HUES6 (cell line): ENCODE data around the gene SLF2.

Source experiments
- H3K27ac ChIP-seq: 2 replicates; pipeline ENCODE4 v1.7.0; 2013; ENCODE audit warnings: low read depth, mild to moderate bottlenecking, low read length, inconsistent platforms
- H3K27me3 ChIP-seq: 2 replicates; pipeline ENCODE4 v1.6.1; 2013; ENCODE audit warnings: low read length; ENCODE audit not compliant: control insufficient read depth, insufficient read depth
- H3K36me3 ChIP-seq: 2 replicates; pipeline ENCODE4 v1.6.1; 2013; ENCODE audit warnings: low read length; ENCODE audit not compliant: control insufficient read depth, insufficient read depth
- H3K4me1 ChIP-seq: 2 replicates; pipeline ENCODE4 v1.6.1; 2013; ENCODE audit warnings: low read length; ENCODE audit not compliant: control insufficient read depth, insufficient read depth
- H3K4me3 ChIP-seq: 2 replicates; pipeline ENCODE4 v1.5.1; 2013; ENCODE audit warnings: low read depth, low read length
- H3K9ac ChIP-seq: one replicate; pipeline ENCODE4 v1.6.1; 2013; ENCODE audit warnings: mild to moderate bottlenecking, low read length
- H3K9me3 ChIP-seq: 2 replicates; pipeline ENCODE4 v1.6.1; 2013; ENCODE audit warnings: low read depth, low read length; ENCODE audit not compliant: control insufficient read depth, insufficient read depth

The SLF2 gene

DNA sequence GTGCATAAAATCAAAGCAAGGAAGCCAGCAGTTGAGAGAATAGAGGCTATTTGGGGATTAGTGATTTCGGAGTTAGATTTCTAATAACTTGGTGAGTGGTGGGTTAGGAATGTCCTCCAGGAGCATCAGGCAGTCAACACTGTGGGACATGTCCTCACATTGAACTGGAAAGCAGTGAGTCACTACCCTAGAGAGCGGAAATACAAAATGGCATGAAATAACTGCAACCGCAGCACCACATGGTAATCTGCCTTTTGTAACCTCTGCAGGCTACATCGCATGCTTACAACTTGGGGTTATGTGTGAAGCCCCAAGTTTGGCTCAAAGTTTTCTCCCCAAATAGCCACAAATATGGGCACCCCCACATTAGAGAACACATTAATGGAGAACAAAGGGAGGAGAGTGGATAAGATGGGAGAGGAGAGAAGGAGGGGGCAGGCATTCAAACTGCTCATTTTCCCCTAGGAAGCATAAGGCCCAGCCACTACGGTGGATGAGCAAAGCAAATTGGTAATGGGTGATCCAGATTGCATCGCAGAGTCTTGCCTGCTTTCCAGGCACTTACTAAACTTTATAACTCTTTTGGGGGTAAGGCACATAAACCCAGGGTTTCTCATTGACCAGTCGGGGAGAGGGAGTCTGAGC is 22.0 kb upstream of the SLF2 start:
- Histone ChIP-seq H3K36me3 (no peaks in the 10 kb centered on the region), H3K9me3 (no peaks in the 10 kb centered on the region), H3K9ac (no peak overlapping the region), H3K27ac (no peak overlapping the region), H3K4me1 (peaks cover 15% of the 10 kb centered on the region), H3K4me3 (no peak overlapping the region), H3K27me3 (no peaks in the 10 kb centered on the region)

DNA sequence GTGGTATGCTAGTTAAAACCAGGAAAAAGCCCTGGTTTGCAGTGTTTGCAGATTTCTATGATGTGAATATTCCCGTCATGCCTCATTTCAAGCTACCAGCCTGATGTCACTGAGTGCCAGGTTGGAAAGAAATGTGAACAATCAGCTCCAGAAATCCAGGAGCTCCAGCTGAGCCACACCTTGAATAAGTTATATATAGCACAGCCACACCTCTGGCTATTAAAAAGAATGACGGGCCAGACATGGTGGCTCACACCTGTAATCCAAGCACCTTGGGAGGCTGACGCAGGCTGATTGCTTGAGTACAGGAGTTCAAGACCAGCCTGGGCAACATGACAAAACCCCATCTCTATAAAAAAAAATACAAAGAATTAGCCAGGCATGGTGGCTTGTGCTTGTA is 18.7 kb upstream of the SLF2 start:
- no peaks in the 10 kb centered on the region for H3K36me3 ChIP-seq
- no peaks in the 10 kb centered on the region for H3K27me3 ChIP-seq
- H3K9ac ChIP-seq = no peak overlapping the region
- H3K4me3 ChIP-seq = no peak overlapping the region
- H3K4me1 ChIP-seq = peaks cover 15% of the 10 kb centered on the region
- no peaks in the 10 kb centered on the region for H3K9me3 ChIP-seq
- no peak overlapping the region for H3K27ac ChIP-seq

GRCh38 chr10:100894589-100895294 is 18.0 kb upstream of the SLF2 start:
- Histone ChIP-seq H3K36me3 (no peaks in the 10 kb centered on the region), H3K4me3 (no peak overlapping the region), H3K4me1 (peaks cover 14% of the 10 kb centered on the region), H3K9me3 (no peaks in the 10 kb centered on the region), H3K27me3 (no peaks in the 10 kb centered on the region), H3K9ac (no peak overlapping the region), H3K27ac (no peak overlapping the region)

- no peaks in the 10 kb centered on the region for H3K36me3 ChIP-seq
- H3K27me3 ChIP-seq = no peaks in the 10 kb centered on the region
- no peaks in the 10 kb centered on the region for H3K9me3 ChIP-seq
- H3K9ac ChIP-seq = no peak overlapping the region
- no peak overlapping the region for H3K4me3 ChIP-seq
- H3K4me1 ChIP-seq = peaks cover 8% of the 10 kb centered on the region
- no peak overlapping the region for H3K27ac ChIP-seq
Observed at GRCh38 chr10:100895346-100895745, 17.4 kb upstream of the SLF2 start.

DNA sequence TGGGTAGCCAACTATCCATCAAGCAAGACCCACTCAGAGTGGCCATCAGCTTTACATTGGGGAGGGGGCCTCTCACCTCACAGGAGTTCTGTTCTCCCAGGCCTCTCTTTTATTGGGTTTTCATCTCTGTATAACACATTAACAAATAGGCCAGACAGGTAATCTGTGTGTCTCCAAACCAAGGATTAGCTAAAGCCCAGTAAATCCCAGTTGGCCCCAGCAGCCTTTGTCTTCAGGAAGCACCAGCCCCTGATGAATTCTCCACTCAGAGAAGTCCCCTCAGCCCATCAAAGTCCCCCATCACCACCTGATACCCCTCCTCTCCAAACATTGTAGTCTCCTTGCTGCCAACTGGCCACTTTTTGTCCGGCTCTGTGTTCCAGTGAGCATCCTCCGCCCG is 16.9 kb upstream of the SLF2 start:
- no peaks in the 10 kb centered on the region for H3K9me3 ChIP-seq
- peaks cover 2% of the 10 kb centered on the region for H3K4me1 ChIP-seq
- no peak overlapping the region for H3K9ac ChIP-seq
- H3K27me3 ChIP-seq = no peaks in the 10 kb centered on the region
- no peak overlapping the region for H3K4me3 ChIP-seq
- no peak overlapping the region for H3K27ac ChIP-seq
- H3K36me3 ChIP-seq = no peaks in the 10 kb centered on the region

- no peaks in the 10 kb centered on the region for H3K9me3 ChIP-seq
- no peaks in the 10 kb centered on the region for H3K27me3 ChIP-seq
- H3K27ac ChIP-seq = no peak overlapping the region
- no peaks in the 10 kb centered on the region for H3K36me3 ChIP-seq
- no peak overlapping the region for H3K4me3 ChIP-seq
- H3K4me1 ChIP-seq = no peaks in the 10 kb centered on the region
- no peak overlapping the region for H3K9ac ChIP-seq
Observed at GRCh38 chr10:100896876-100897461, 15.8 kb upstream of the SLF2 start.

GRCh38 chr10:100897976-100898375 is 14.8 kb upstream of the SLF2 start:
- no peaks in the 10 kb centered on the region for H3K36me3 ChIP-seq
- H3K27me3 ChIP-seq = no peaks in the 10 kb centered on the region
- no peak overlapping the region for H3K4me3 ChIP-seq
- no peaks in the 10 kb centered on the region for H3K9me3 ChIP-seq
- H3K4me1 ChIP-seq = no peaks in the 10 kb centered on the region
- no peak overlapping the region for H3K27ac ChIP-seq
- H3K9ac ChIP-seq = no peak overlapping the region

- H3K4me1 ChIP-seq = no peaks in the 10 kb centered on the region
- no peak overlapping the region for H3K27ac ChIP-seq
- H3K27me3 ChIP-seq = no peaks in the 10 kb centered on the region
- no peaks in the 10 kb centered on the region for H3K36me3 ChIP-seq
- H3K4me3 ChIP-seq = no peak overlapping the region
- no peaks in the 10 kb centered on the region for H3K9me3 ChIP-seq
- H3K9ac ChIP-seq = no peak overlapping the region
Observed at GRCh38 chr10:100899171-100899570, 13.6 kb upstream of the SLF2 start.

GRCh38 chr10:100901051-100901450 is 11.7 kb upstream of the SLF2 start:
- Histone ChIP-seq H3K4me3 (no peak overlapping the region), H3K27me3 (no peaks in the 10 kb centered on the region), H3K9ac (no peak overlapping the region), H3K27ac (no peak overlapping the region), H3K4me1 (no peaks in the 10 kb centered on the region), H3K9me3 (no peaks in the 10 kb centered on the region), H3K36me3 (no peaks in the 10 kb centered on the region)

- Histone ChIP-seq H3K27me3 (no peaks in the 10 kb centered on the region), H3K4me1 (no peaks in the 10 kb centered on the region), H3K9ac (no peak overlapping the region), H3K27ac (no peak overlapping the region), H3K36me3 (no peaks in the 10 kb centered on the region), H3K9me3 (no peaks in the 10 kb centered on the region), H3K4me3 (no peak overlapping the region)
Observed at GRCh38 chr10:100902622-100903021, 10.1 kb upstream of the SLF2 start.

DNA sequence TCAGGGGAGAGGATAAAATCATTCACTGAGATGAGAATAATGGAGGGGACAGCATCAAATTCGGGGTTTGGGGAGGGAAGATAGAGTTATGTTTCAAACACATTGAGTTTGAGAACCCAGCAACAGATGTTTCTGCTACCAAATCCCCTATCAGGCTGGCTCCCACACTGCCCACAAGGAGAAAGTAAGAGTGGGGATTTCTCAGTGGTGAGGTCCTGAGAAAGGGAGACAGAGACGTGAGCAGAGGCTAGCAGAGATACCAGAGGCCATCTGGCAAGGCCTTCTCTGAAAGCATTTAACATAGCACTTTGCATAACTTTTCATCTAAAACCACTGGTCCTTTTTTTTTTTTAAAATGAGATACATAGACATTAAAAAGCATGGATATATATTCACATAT is 7.8 kb upstream of the SLF2 start:
- Histone ChIP-seq H3K9me3 (no peaks in the 10 kb centered on the region), H3K9ac (no peak overlapping the region), H3K36me3 (no peaks in the 10 kb centered on the region), H3K4me1 (peaks cover 12% of the 10 kb centered on the region), H3K4me3 (no peak overlapping the region), H3K27ac (no peak overlapping the region), H3K27me3 (no peaks in the 10 kb centered on the region)
